ENCODE measurements around the gene TAGLN. TPM values are rescaled to one million over a fixed set of nuclear protein-coding genes. Genes with fewer than 3 reads are reported as not detected.

Gene TAGLN
- total and polyA plus RNA-seq, 3 donors from 2014 or later, result 167 to 800 (median 187) TPM

GRCh38 chr11:117187007-117187406 is 12.2 kb upstream of the TAGLN start:
- peaks cover 17% of the 10 kb centered on the region for H3K4me1 ChIP-seq
- no peaks in the 10 kb centered on the region for H3K27me3 ChIP-seq
- WGBS, 2 donors, result 39 to 56% methylated on average over 3 to 6 of the region's 6 CpGs
- DNase-seq, result peak; percentile 52
- peak overlapping the region; percentile 72 to 79 for H3K27ac ChIP-seq
- no peaks in the 10 kb centered on the region for H3K9me3 ChIP-seq
- no peak for TF ChIP-seq CTCF (IDR thresholded peaks at IDR 0.05)
- TF ChIP-seq POLR2A (IDR thresholded peaks at IDR 0.05), result no peak
- no peaks in the 10 kb centered on the region for H3K36me3 ChIP-seq (ENCODE audit: low read depth, missing control alignments)
- intact Hi-C loops (cut with DNase I; ENCODE audit: low total_unique reads), result no loop called here
- H3K4me3 ChIP-seq, result no peak overlapping the region

GRCh38 chr11:117187428-117187798 is 11.8 kb upstream of the TAGLN start:
- H3K36me3 ChIP-seq (ENCODE audit: low read depth, missing control alignments), result no peaks in the 10 kb centered on the region

GRCh38 chr11:117187799-117188481 is 11.2 kb upstream of the TAGLN start:
- TF ChIP-seq CTCF (IDR thresholded peaks at IDR 0.05) (no peak), POLR2A (IDR thresholded peaks at IDR 0.05) (no peak)
- Histone ChIP-seq H3K27ac (peak overlapping the region; percentile 72 to 79), H3K27me3 (no peaks in the 10 kb centered on the region), H3K9me3 (no peaks in the 10 kb centered on the region), H3K4me3 (no peak overlapping the region), H3K36me3 (ENCODE audit: low read depth, missing control alignments) (no peaks in the 10 kb centered on the region), H3K4me1 (peaks cover 17% of the 10 kb centered on the region)
- 81 to 91% methylated on average over 12 to 16 of the region's 16 CpGs for WGBS, 2 donors
- intact Hi-C loops (cut with DNase I; ENCODE audit: low total_unique reads), result no loop called here
- no peak for DNase-seq

More at GRCh38 chr11:117187428-117187798, 11.8 kb upstream of the TAGLN start:
- 59 to 65% methylated on average over 8 to 13 of the region's 13 CpGs for WGBS, 2 donors
- H3K4me3 ChIP-seq, result no peak overlapping the region
- DNase-seq, result no peak
- peak overlapping the region; percentile 72 to 79 for H3K27ac ChIP-seq
- H3K9me3 ChIP-seq, result no peaks in the 10 kb centered on the region
- no peaks in the 10 kb centered on the region for H3K27me3 ChIP-seq
- TF ChIP-seq CTCF (IDR thresholded peaks at IDR 0.05) (no peak), POLR2A (IDR thresholded peaks at IDR 0.05) (no peak)
- peaks cover 17% of the 10 kb centered on the region for H3K4me1 ChIP-seq
- intact Hi-C loops (cut with DNase I; ENCODE audit: low total_unique reads), result no loop called here

- DNase-seq, result no peak
- TF ChIP-seq CTCF (IDR thresholded peaks at IDR 0.05), result no peak
- no peak for TF ChIP-seq POLR2A (IDR thresholded peaks at IDR 0.05)
- H3K4me3 ChIP-seq, result no peak overlapping the region
- H3K4me1 ChIP-seq, result peaks cover 17% of the 10 kb centered on the region
- H3K36me3 ChIP-seq (ENCODE audit: low read depth, missing control alignments), result no peaks in the 10 kb centered on the region
- H3K27ac ChIP-seq, result peak overlapping the region in 1 of 2 donors; percentile 24
- no peaks in the 10 kb centered on the region for H3K27me3 ChIP-seq
- WGBS, 2 donors, result 87 to 90% methylated on average over 20 of the region's 20 CpGs
- intact Hi-C loops (cut with DNase I; ENCODE audit: low total_unique reads), result no loop called here
- no peaks in the 10 kb centered on the region for H3K9me3 ChIP-seq
These were observed 10.5 kb upstream of the TAGLN start for GRCh38 chr11:117188620-117189081.

Data from testis (tissue), 3 donors.